DMS 273 (cell line): Measurements from ENCODE around the gene PCSK2.
A peak's percentile ranks its signal among the peaks of the same experiment; 100 is the strongest.

Source experiments
- DNase-seq: peaks from one replicate; lab custom pipeline; 2025; ENCODE audit not compliant: unreplicated experiment; lab: John Stamatoyannopoulos, UW

The PCSK2 gene

DNA sequence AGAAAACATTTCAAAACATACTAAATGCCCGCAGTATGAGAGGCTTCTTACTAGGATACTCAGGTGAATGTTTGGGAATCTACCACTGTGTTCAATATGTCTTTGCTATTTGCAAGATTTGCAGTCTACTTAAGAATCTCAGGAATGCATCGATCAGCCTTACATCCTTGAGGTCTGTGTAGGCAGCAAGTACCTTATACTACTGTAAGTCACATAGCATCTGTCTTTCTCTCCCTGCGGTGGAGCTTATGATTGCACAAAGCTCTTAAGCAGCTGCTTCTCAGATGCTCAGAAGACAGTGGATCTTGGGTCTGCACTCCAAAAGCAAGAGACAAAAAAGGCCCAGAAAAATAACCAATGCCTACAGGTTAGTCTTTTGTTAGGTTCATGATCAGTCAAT lies 21.4 kb downstream of the PCSK2 start:
- no peak for DNase-seq

DNA sequence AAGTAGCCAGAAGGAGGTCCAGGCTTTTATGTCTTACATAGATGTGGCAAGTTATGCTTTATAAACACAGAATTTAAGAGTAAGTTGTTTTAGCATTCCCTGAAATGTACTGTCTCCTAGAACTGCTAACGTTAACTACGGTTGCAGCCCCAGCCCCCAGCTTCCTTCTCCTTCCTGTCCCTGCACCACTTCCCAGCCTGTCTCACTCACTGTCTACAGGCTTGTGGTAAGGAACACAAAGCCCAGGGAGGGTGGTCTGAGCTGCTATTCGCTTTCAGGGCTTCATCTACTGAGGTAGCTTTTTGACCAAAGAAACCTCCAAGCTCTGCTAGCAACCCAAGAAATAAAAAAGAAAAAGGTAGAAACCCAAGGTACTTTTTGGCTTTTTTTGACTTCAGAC lies 35.9 kb downstream of the PCSK2 start:
- no peak for DNase-seq

DNA sequence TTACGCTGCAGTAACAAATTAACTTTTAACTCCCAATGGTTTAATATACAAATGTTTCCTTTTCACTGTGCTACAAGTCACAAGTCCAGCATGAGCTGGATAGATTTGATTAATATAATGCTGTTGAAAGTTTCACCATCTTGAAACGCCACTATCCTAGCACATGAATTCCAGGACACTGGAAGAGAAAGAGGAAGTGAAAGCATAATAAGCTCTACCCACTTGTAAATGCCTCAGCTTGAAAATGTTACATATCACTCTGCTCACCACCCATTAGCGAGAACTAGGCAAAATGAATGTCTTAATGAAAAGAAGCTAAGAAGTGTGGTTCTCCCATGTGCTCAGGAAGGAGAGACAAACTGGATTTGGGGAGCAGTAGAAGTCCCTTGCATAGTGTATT lies 46.9 kb downstream of the PCSK2 start:
- DNase-seq: no peak

DNA sequence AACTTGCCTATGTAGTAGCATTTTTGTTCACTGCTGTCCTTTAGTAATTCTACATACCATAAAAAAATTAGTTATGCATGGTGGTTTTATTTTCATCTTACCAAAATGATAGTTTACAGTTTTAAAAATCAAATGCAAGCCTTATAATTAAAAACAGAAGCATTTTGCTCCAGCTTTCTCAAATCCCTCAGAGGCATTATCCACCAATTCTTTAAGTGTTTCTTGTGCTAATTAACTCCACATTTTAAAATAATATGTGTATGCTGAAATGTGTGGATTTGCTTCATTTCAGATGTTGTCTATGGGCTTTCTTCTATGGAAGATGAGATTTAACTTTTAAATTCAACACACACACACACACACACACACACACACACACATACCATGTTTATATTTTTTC lies 49.3 kb downstream of the PCSK2 start:
- no peak for DNase-seq

DNA sequence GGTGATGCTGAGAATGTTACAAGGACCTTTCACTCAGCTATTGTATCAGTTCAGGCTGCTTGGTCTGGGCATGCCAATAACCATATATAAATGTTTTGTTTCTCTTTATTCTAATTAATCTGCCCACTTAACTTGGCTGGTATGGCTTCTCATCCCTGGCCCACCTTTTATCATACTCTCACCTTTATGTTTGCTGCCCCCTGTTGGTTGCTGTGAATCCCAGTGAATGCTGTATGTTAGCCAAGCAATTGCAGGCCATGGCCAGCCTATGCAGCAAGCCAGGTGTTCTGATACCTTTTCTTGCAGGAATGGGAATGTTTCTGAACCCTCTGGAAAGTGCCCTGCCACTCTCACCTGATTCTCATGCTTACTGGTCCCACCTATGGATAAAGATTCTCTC lies 54.6 kb downstream of the PCSK2 start:
- peak; percentile 66 for DNase-seq

DNA sequence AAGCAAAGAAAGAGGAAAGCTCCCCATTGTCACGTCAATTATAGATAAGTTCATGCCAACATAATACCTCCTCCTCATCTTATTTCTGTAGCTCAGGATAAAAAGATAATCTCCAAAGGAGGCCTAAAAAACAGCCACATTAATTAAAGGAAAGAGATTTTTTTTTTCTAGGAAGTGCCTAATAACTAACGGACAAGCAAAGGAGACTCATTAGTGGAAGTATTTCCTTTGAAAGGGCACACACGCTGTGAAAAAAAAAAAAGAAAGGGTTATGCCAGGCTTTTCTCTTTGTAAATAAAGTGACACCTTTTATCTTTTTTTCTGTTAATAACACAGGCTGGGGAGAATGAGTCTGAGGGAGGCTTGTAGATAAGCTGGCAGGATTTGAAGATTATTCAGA lies 55.7 kb downstream of the PCSK2 start:
- DNase-seq: no peak

DNA sequence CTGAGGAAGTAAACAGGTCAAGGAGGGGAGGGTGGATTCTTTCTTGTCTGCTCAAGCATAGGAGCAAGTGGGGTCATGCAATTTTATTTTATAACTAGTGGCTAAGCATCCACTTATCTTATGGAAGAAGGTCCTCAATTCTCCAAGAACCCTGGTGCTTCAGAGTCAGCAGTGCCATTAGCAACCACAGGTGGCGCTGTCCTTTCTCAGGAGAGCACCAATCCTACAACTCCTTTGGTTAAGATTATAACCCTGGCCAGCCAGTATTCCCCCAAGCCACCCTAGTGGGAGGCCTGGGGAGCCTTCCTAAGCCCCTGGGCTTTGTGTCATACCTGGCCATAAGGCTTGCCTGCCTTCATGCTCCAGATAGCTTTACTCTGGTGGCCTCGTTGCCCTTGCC lies 60.7 kb downstream of the PCSK2 start:
- peak; percentile 11 for DNase-seq

DNA sequence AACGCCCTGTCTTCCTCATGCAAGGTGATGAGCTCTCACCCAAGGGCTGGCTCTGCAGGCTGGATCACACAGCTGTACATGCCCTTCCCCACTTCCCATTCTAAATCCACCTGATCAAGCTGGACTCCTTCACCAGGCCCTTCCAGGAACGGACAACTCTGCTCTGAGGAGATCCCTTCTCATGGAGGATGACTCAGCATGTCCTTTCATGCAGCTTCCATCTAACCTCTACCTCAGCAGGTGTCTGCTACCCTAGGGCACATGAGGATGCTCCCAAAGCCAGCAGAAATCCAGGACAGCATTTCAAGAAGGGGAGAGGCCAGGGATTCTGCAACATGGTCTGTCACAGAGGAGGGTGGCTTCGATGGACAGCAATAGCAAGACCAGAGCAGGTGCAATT lies 61.2 kb downstream of the PCSK2 start:
- no peak for DNase-seq

DNA sequence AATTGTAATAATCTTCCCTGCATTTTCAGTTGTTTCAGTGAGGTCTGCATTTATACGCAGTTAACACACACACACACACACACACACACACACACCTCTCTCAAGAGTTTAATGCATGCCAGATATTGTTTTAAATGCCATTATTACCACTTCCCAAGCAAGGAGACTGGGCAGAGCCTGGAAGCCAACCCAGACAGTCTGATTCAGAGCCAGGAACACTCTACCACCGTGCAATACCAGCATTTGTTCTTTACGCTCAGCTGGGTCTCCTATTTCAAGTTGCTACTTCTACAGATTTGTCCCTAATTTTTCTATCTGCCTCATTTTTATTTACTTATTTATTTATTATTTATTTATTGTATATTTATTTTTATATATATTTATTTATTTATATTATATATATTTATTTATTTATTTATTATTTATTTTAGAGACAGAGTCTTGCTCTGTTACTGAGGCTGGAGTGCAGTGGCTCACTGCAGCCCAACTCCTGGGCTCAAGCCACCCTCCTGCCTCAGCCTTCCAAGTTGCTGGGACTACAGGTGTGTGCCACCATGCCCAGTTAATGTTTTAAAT lies 68.4 kb downstream of the PCSK2 start:
- no peak for DNase-seq

DNA sequence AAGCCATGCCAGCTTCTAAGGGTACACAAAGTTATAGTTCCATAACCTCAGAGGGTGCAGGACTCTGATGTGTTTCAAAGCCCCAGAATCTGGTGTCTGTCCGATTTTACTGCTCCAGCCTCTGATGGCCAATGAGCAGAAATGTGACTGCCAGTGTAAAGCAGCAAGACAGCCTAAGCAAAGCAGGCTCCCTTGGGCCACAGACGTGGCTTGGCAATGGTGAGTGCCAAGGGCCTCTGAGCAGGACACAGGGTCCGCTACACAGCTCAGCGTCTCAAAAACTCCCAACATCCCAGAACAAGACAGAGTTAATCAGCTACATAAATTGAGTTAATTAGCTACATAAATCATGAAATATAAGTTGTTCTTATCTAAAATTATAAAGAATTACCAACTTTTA lies 69.2 kb downstream of the PCSK2 start:
- DNase-seq: no peak

DNA sequence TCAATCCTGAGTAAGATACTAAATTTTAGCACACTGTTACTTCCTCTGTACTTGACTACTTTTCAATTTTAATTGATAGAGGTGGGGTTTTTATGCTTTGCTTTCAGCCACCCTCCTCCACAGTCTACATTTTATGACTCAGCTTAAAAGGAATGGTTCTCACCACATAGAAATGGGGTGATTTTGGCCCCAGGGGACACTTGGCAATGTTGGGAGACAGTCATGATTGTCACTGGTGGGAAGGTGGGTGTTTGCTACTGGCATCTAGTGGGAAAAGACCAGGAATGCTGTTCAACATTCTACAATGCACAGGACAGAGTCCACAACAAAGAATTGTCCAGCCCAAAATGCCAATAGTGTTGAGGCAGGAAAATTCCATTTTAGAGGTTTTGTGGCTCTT lies 71.3 kb downstream of the PCSK2 start:
- no peak for DNase-seq

DNA sequence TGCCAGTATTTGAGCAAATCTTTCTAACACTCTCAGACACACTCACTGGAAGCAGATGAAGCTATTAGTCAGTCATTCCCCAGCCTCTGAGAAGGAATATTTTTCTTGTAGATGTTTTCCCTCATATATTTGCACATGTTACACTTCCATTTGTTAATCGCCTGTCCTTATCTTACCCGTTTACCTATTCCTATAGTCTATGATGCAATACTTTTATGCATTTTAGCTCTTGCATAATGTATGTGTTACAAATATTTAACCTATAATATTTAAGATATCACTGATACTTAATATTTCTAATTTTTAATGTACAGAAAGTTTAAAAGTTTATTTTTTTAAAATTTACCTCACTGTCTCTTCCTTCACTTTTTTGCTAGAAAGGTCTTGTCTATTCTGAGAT lies 71.9 kb downstream of the PCSK2 start:
- no peak for DNase-seq

DNA sequence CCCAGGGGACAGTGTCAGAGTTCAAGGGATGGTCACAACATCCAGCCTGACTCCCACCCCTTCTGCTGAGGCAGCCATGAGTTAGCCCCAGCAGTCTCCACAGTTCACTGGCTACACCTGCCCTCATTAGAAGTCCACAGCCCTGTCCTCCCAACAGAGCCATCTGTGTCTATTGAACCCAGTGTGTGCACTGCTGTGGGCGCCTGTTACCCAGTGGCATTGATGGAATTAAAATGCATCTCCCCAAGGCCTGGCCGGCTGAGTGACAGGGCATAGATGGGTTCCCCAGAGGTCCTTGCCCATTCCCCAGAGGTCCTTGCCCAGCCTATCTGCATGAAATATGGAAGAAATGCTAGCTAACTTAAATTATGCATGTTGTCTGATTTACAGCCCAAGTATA lies 73.3 kb downstream of the PCSK2 start:
- no peak for DNase-seq

DNA sequence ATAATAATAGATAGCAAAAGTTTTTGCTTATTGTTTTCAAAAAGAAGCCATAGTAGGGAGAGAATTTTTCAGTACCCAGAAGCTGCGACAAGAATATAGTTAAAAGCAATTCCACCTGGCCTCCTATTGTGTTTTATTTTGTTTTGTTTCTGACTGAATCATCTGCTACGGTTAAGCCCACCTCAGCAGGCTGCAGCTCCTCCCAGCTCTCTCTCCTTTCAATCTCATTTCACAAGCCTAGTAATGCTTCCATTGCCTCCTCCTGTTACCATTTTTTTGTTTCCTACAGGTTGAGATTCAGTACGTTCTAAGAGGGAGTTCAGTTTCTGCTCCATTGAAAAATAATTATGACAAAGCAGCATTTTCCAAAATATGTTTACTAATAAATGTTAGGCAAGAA lies 77.9 kb downstream of the PCSK2 start:
- DNase-seq: no peak

DNA sequence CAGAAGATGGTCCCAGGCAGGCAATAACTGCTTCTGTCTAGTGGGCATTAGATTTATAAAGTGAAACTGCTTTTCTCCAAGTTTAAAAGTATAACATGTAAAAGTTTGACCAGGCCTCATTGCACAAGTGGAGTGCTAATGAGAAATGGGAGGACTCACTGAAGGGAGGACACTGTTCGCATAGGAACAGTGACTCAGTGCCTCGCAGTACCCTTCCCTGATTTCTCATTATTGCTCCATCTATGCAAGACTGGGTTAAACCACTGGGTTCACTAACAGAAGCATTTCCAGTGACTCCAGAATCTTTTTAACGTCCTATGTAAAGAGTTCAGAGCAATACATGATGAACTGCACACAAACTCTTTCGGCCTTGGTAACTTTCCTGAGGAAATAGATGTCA lies 79.6 kb downstream of the PCSK2 start:
- DNase-seq: no peak

DNA sequence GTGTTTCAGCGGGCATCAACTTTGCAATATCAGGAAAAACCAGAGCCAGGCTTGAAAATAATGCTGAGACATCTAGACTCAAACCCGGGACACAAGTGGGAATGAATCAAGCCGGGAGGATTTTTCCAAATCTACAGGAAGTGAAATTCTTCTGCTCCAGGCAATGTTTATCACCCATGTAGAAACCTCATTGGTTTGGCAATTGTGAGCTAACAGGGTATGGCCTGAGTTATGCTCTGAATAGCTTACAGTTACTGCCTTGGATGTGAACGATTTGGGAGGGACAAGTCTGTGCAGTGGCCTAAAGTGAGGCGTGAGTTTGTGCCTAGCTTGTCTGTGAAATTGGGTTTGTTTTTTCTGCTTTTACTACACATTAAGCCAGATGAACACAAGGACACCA lies 87.4 kb downstream of the PCSK2 start:
- no peak for DNase-seq

DNA sequence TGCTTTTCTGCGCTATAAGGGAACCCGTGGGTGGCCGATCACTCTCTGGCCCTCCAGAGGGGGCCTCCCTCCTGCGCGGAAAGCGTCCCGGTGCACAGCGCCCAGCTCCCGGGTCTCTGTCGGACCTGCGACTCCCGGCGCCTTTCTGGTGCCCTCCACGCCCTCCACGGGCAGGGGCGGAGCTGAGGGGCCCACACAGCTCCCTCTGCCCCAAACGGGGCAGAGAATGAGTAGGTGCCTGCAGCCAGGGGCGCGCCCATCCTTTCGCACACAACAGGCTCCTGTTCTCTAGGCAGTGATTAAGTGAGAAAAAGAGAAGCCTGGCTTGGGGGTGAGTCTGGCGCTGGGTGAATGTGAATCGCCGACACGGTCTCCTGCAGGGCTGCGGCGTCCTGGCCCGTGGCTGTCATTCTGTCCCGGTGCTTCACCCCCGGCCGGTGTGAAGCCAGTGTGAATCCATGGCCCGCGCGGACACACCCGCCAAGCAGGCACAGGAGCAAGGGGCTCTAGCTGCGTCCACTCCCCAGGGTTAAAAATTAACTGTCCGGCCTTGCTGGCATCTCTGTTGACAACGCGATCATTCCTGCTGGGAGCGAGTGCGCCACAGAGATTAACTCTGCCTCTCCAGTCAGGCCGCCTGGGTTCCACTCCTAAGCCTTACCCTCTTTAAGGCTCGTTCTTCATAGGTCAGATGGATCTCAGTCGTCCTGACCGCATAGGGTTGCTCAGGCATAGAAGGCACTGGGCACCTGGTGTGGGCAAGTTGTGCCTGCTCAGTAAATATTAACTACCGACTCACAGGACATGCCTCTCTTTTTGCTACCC lies 88.8 kb downstream of the PCSK2 start:
- no peak for DNase-seq

DNA sequence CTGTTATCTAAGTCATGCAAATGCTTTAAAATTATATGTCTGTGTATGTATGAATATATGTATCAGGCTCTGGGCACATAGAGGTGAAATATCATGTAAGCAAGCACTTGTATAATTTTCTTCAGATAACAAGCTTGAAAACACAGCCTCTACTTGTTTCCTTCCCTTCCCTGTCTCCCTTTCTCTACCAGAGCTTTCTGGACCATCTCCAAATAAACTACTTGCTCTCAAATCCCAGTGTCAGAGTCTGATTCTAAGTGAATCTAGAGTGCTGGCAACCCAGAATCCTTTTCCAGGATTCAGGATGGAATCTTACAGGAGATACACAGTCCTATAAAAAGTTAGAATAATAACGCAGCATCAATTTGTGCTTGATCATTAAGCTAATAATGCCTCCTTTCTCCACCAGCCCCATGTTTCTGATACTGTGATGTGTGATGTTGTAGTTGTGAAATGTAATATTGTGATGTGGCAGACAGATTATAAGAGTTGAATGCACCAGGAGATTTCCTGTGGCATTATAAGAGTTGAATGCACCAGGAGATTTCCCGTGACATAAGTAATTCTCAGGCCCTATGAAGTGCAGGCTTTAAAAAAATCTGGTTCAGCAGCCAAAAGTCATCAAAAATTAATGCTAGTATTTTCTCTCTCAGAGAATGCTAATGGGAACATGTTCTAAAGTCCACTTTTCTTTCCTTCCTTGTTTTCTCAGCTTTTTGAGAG lies 89.6 kb downstream of the PCSK2 start:
- peak; percentile 7 for DNase-seq

DNA sequence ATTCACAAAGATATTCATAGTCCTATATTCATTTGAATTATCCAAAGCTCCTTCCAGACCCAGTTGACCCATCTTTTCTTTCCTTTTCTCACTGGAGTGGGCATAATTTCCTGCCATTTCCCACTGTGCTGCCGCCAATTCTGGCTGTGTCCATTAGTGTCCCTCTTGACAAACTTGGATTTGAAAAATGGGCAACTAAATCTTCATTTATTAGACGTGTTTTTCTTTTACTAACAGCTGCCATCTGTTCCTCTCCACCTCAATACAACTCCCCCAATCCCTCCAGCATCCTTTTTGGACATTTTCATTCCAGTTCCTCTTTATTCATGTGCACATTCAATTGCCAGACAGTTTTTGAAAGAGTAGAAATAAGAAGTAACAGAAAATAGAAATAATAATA lies 90.5 kb downstream of the PCSK2 start:
- peak; percentile 5 for DNase-seq

DNA sequence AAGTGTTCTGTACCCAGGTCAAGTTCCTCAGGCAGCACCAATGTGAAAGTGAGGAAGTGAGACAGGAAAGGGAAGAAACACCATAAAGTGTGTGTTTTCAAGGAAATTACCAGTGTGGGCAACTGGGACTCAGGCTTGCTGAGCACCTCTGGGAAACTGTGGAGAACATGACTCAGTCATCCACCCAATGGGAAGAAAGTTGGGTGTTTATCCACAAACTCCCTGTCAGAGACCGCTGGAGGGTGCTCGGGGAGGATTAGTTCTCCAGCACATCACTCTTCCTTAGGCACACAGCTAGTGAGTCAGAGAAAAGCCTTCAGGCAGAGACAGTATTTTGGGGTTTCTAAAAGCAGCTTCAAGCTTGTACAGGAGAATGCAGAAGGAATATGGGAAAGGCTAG lies 93.6 kb downstream of the PCSK2 start:
- no peak for DNase-seq

DNA sequence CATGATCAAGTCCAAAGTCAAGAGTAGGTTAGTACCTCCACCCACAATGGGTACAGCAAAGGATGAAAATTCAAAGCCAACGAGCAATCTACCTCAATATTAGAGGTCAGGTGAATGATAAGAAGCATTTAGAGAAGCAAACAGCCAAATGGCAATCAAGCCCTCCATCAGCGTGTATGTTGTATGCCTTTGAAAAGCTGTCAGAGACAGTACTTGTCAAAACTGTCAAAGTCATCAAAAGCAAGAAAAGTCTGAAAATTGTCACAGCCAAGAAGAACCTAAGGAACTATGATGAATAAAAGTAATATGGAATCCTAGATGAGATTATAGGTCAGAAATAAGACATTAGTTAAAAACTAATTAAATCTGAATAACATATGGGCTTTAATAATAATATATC lies 99.3 kb downstream of the PCSK2 start:
- DNase-seq: no peak
